GM21529 (cell line): Measurements from ENCODE around the gene SULT4A1.

Source experiments
- ATAC-seq: cut with Tn5 transposase; IDR thresholded peaks from one replicate; pipeline ENCODE4 v1.9.1; 2021; ENCODE audit not compliant: unreplicated experiment

The SULT4A1 gene

DNA sequence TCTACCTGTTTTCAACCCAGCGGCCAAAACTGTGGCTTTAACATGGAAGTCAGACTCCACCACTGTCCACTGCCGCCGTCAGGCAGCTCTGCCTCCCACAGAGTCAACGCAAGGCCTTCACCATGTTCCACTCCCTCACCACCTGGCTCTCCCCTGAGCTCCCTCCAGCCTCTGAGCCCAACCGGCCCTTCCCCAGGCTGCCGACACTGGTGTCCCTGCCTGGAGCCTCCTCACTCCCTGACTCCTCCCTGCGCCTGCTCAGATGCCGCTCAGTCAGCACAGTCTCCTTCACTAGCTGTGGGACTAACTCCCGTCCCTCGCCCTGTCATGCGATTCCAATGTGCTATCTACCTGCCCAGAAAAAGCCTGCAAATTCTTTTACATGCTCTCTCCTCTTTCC, 16.3 kb downstream of the SULT4A1 start:
- ATAC-seq: no peak

DNA sequence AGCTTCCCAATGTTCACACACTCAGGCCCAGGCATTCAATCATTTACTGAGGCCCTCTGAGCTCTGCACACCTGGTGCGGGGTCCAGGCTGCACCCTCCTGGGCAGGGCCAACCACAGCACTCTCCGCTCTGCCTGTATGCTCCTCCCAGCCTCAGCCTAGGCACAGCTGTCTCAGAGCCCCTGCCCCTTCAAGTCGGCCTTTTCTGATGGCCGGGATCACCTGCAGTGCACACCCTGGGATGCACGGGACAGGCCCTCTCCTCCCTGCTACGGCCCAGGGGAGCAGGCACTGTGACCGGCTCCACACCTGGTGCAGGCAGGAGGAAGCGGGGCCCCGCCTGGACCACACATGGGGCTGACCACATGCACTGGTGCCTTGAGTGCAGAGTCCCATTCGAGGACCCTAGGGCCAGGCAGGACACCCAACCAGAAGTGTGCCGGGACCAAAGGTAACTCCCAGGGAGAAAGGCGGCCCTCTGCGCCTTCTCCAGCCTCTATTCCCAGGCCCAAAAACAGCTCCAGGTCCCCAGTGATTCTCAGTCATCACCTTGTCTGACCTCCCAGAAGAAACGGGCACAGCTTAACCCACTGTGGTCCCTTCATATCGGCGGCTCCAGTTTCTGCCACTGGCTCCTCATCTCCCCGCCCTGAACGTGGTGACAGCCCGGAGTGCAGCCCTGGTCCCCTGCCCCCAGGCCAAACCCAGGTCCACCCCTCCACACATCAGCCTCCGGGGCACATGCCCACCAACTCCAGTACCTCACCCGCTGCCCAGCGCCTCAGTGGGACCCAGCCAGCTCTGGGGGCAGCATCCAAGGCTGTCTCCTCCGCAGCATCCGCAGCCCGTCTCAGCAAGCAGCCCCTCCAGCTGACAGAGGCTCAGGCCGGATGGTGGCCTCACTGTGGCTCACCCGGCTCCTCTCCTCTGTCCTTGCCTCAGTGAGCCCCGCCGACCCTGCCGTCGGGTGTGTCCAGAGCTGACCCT, 17.5 kb downstream of the SULT4A1 start:
- no peak for ATAC-seq

DNA sequence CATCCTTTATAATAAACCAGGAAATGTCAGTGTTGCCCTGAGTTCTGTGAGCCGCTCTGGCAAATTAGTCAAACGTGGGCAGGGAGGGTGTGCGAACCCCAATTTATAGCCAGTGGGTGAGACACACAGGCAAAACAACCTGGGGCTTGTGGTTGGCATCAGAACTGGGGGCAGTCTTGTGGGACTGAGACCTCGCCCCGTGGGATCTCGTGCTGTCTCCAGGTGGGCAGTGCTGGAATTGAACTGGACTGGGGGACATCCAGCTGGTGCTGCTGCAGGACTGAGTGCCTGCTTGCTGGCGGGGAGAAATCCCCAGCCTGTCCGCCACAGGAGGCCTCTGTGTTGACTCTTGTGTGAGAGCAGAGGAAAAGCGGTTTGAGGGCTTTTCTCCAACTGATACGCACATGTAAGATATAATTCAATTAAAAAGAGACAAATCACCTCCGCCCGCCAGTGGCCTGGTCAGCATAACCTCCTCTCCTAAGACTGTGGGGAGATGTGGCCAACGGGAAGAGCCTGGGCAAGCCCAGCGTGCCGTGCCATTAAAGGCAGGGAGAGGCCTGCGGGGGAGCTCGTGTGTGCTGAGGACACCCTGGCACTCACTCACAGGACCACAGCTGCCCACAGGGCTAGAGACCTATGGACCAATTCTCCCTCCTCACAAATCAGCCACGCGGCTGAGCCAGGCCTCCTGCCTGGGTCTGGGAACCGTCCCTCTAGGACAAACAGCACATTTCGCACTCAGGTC, 18.4 kb downstream of the SULT4A1 start:
- no peak for ATAC-seq

DNA sequence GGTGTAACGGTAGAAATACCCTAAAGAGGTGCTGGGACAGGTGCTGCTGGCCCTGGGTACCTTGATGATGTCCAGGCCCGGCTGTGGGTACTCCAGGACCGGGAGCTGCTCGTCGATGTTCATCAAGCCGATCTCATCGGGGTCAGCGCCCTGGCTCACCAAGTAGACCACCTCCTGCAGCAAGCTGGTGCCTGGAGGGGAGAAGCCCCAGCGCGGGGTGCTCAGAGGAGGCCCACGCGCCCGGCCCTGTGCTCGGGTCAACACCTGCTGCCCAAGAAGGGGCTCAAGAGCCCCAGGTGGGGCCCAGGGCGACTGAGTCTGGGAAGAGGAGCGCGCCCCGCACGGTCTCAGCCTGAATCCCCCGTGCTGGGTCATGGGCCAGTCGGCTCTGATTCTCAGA, 20.6 kb downstream of the SULT4A1 start:
- no peak for ATAC-seq

DNA sequence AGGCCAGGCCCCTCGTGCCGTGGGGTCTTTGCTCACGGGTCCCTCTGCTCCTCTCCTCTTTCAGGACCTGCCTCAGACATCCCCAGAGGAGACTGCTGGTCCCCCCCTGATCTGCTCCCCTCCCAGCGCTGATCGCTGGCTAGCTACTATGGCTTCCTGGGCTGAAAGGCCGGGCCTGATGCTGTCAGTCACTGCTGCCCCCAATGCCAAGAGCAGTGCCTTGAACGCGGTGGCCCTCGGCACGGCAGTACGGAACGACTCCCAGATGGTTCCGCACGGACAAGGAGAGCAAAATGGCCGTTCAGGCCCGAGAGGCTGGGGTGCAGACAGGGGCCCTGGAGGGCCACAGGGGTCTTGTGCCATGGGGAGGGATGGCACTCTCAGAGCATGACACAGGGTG, 21.5 kb downstream of the SULT4A1 start:
- ATAC-seq: no peak

DNA sequence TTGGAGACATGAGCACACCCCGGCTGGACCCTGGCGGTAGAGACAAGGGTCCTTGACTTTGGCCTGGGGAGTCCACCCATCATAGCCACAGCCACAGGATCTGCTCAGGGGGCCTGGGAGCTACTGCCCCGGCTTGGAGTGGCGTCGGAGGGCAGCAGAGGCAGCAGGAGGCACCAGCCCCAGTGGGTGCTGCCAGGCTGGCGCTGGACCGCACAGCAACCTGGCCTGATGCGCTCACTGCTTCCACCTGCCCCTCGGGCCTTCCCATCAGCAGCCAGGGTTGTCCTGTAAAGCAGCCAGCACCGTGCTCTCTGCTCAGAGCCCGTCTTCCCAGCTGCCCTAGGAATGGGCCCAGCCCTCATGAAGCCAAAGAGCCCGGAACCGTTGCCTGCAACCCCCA, 21.9 kb downstream of the SULT4A1 start:
- ATAC-seq: no peak

DNA sequence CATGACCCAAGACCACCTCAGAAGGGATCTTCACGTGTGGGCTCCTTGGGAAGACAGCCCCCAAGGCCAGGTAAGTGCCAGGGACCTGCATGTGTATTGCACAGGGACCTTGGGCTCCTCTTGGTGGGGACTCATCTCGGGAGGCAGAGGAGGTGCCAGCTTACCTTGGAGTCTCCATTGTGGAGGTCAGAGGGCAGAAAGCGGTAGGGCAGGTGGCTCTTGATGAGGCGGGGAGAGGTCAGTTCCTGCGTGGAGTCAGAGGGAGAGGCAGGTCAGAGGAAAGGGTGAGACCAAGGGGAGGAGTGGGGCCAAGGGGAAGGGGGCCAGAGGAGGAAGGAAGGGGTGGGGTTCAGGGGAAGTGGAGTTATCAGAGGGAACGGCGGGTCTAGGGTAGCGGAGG, 22.5 kb downstream of the SULT4A1 start:
- ATAC-seq: no peak

DNA sequence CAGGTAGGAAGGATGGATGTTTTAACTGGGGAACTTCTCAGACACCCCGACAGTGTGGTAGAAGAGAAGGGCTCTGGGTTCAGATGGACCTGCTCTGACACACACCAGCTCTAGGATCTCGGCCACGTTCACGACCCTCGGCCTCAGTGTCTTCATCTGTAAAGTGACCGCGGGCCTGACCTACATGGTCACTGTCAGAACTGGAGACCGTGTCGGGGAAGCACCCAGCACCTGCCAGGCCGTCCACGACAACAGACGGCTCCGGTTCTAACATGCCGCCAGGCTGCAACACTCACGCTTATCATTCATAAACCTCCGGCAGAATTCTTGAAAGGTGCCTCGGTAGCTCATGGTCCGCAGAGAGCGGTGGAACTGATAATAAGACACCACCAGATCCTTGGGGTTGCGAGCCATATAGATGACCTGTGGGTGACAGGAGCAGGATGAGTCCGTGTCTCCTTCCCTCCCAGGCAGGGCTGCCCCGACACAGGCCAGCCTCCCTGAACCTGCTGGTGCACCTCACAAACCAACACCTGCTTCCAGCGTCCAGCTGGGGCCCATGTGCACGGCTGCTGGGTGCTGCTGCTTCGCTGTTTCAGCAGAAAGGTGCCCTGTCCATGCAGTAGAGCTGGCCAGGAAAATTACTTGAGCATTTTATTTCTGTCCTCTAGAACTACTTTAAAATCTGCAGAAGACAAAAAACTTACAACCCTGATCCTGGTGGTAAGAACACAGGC, 23.6 kb downstream of the SULT4A1 start:
- ATAC-seq: no peak

DNA sequence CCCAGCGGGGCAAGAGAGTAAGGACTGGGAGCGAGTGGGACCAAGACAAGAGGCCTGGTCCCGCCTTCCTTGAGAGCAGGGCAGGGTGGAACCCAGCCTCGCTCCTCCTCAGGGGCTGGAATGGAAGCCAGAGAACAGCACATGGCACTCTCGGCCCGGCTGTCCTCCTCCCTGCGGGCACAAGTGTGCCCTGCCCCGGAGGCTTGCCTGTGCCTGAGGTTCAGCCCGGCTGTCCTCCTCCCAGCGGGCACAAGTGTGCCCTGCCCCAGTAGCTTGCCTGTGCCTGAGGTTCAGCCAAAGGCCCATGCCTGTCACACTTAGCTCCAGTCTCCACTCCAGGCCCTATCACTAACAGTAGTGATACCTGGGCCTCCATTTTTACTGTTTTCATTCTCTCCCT, 24.2 kb downstream of the SULT4A1 start:
- no peak for ATAC-seq

DNA sequence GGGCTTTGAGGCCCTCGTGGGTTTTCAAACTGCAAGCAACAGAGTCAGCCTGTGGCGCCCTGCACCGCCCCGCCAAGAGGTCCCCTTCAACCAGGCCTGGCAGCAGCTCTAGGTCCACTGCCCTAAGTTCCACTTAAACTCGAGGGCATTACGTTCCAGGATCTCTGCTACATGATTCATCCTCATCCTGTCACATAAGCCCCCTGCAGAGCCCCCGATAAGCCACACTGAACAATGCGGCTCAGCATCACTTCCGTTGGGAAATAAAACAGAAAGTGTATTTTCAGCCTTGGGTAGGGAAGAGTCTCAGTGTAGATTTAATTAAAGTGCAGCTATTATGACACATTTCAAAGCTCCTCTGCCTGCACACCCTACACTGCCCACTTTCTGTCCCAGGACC, 24.6 kb downstream of the SULT4A1 start:
- ATAC-seq: no peak

DNA sequence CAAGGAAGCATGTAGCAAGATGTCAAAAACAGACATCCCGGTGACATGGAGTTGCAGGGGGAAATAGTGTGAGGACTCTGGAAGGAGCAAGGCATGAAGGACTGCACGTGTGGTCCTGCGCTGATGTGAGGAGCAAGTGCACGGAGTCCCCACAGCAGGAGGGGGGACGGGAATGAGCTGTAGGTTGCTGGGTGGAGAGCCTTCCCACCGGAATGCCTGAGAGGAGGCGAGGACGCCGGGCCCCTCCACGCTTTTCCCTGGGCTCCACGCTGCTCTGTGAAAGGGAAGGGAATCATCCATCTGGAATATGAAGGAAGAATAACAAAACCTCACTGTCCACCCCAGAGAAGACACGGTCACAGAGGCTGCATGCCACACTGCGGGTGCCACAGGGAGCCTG, 26.6 kb downstream of the SULT4A1 start:
- ATAC-seq: no peak

DNA sequence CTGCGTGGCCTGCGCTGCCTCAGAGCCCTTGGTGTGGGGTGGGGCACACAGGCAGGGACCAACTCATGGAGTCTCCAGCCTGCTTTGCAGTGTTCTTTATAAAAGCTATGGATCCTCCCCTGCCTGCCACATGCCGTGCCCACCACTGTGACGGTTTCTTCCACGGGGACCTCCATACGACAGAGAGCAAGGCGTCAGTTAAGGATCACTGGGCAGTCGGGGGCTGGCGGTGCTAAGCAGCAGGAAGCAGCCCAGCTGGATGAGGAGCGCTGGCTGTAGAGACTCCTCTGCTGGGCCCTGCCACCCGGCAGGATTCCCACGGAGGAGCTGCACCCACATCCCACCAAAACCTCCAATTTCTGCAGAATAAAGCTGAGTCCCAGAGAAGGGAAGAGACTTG, 27.1 kb downstream of the SULT4A1 start:
- ATAC-seq: no peak

DNA sequence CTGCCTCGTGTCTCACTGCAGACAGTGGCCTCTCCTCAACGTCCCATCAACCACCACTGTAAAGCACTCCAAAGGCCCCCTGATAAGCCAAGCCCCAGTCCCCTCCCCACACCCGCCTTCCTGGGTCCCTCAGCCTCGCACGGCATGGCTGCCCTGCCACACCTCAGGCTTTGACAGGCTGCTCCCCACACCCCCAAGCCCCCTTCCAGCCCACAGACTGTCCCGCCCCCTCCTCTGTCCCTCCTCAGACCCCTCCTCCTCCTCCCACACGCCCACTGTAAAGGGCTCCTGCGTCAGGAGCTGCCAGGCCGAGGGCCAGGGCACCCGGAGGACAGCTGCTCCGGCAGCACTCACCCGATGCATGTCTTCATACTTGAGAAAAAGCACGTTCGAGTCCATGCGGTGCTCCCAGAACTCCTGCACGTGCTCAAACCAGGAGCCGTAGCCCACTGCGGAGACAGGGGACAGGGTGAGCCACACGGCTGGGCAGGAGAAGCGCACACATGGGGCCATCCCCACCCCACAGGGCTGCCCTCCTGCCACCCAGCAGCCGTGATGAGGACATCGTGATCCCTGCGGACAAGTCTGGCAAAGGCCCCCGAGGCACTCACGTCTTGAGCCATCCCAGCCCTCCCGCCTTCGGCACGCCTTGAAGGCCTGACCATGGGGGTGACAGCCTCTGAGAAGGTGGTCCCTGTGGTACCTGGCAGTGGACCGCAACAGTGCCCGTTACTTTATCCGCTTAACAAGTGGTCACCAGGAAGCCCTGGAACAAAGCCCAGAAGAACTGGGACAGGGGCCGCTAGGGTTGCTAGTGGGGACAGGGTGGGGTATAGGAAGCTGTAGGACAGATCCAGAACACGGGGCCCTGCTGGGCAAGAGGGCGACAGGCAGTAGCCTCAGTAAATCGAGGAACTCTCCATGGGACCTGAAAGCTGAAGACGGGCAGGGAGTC, 28.8 kb downstream of the SULT4A1 start:
- ATAC-seq: no peak

DNA sequence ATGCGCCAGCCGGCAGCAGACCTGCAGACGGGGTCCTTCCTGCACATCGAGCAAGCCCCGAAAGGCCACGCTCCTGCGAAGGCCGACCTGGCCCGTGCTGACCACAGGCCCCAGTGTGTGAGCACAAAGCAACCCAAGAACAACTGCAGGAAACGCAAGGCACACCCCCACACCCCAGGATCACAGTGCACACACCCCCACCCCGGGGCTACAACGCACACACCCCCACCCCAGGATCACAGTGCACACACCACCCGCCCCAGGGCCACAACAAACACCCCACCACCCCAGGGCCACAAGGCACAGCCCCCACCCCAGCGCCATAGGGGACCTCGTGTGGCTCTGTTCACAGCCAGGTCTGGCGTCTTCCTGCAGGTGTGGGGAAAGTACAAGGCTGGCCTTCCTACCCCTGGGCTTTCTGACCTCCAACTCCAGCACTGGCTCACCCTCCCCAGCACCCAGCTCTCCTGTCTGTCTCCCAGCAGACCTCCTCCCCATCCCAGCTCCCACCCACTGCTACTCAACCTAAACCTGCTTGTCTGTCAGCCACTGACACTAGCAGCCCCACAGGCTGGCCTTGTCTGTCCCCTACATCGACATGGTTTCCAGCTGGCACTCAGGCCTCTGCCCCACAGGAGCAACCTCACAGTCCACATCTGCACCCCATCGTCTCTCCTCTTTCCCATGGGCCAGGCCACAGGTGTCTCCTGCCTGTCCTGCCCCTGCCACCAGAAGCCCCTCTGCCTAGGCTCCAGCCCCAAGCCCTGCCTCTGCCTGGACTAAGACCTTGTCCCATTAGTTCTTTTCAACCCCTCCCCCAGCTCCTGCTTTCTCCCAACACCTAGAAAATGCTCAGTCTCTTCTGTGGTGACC, 29.7 kb downstream of the SULT4A1 start:
- ATAC-seq: no peak

DNA sequence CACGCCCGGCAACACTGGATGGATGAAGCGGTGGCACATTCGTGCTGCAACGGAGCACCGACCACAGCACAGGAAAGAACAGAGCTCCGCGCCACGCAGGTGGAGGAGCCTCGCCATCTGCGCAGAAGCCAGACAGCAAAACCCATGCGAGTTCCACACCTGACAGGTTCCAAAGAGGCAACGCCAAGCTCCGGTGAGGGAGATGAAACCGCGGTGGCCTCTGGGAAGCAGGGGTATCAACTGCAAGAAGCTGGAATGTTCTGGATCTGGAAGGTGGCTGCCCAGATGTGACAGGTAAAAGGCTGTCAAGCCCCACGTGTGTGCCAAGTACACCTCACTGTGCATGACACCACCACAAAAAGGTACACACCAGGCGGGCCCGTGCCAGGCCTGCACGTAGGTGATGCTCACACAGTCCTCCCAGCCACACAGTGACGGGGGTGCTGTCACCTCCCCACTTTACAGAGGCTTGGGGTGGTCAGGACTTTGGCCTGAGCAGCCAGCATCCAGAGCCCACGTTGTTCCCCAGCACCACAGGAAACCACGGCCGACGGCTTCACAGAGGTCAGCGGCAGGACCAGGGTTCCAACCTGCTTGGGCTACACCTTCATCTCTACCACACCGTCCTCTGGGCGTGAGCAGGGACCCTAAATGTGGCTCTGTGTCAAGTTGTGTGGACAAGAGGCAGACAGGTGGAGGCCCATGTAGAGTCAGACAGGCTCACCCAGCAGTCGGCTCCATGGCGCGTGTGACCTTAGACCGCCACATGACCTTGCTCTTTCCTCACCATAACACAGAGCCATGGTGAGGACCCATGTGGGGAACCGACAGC, 30.5 kb downstream of the SULT4A1 start:
- no peak for ATAC-seq

DNA sequence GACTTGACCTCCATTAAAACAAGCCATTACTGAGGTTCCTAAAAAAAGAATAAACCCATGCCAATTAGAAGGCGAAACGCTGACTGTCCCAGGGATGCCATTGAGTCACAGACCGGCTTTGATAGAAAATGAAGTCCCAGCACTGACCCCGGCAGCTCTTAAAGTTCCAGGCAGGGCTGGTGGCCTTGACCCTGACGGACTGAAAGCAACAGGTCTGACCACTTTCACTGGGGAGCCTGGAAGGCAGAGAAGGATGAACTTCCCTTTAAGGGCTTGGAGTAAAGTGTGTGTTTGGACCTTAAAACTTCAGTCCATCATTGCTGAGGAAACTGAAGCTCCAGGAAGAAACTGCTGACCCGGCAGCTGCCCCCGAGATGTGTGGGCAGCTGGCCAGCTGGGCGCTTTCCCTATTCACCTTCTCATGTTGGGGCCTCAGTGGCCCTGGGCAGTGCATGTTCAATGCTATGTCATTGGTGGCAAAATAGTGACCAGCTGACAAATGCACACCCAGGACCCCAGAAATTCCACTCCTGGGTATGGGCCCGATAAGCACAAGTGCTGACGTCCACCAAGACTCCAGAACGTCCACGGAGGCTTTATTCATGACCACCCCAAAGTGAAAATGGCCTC, 31.3 kb downstream of the SULT4A1 start:
- no peak for ATAC-seq

DNA sequence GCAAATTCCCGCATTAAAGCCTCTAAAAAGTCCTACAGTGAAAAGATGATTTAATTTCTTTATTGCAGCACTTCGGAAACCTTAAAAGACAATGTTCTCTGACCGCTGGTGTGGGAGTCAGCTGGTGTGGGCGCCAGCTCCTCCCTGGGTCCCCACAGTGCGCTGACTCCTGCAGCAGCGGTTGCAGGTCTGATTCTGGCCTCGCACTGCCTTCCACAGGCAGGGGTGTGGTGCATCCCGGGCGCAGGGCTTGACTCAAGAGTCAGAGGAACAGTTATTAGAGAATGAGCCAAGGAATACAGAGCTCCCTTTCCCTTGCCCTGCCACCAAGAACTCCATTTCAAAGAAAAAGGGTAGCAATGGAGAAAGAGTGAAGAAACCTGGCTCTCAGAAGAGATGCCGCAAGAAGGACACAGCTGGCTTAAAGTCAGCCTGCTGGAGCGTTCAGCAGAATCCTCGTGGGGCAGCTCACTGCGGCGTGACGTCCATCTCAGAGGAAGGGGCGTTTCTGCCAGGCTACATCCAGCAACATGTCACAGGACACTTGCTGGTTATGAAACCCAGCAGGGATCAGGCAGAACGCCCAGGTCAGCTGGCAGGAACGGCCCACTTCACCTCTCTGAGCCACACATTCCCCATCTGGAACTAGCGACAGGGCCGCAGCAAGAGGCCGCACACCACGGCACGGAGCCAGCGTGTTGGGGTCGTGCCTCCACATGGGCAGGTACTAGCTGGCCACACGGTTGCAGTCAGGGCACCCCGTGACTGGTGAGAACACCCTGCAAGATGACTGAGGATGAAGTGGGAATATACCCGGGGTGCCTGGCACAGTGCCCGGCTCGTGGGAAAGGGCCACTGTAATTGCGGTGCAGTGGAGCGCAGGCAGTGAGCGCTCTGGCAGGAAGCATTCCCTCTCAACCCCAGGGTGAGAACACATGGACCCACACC, 32.1 kb downstream of the SULT4A1 start:
- no peak for ATAC-seq
